Transverse colon (tissue), 4 donors: ENCODE data around the gene PRKCE. TPM values are rescaled to one million over a fixed set of nuclear protein-coding genes. Genes with fewer than 3 reads are reported as not detected.

Source experiments
- DNase-seq: peaks from one replicate; pipeline ENCODE4 v3.0.0-alpha.2; 2019
- H3K27ac ChIP-seq, 4 donors: fragments of 200-600 bp; sonication (generic); 2 replicates each; pipeline ENCODE4 v1.5.1; 2016 to 2018; ENCODE audit warnings: inconsistent platforms in 4 of 4
- H3K27me3 ChIP-seq: fragments of 200-600 bp; sonication (generic); 2 replicates; pipeline ENCODE4 v1.5.1; 2017; ENCODE audit warnings: inconsistent platforms
- H3K36me3 ChIP-seq, 4 donors: fragments of 200-600 bp; sonication (generic); 2 replicates each; pipeline ENCODE4 v1.5.1; 2017 to 2019; ENCODE audit warnings: inconsistent platforms in 4 of 4
- H3K4me1 ChIP-seq, 4 donors: fragments of 200-600 bp; sonication (generic); 2 replicates each; pipeline ENCODE4 v1.5.1; 2017 to 2020; ENCODE audit warnings: inconsistent platforms in 4 of 4
- H3K4me3 ChIP-seq, 4 donors: fragments of 200-600 bp; sonication (generic); 1 replicate in 1 of 4; 2 replicates in 3 of 4; pipeline versions ENCODE4 v1.5.1 to v1.6.1; 2017 to 2019; ENCODE audit warnings: inconsistent platforms in 4 of 4
- H3K9me3 ChIP-seq, 2 donors: fragments of 200-600 bp; sonication (generic); 2 replicates each; pipeline ENCODE4 v1.5.1; 2017 to 2019; ENCODE audit warnings: inconsistent platforms in 2 of 2
- CTCF ChIP-seq, 5 experiments: fragments of 200-600 bp in 3 of 5; fragments of 450-650 bp in 2 of 5; sonication (generic) in 3 of 5; IDR thresholded peaks; 1 replicate in 2 of 5; 2 replicates in 3 of 5; pipeline ENCODE4 v1.5.1; 2016 to 2017; ENCODE audit warnings: antibody characterized with exemption in 5 of 5, inconsistent platforms in 3 of 5, mild to moderate bottlenecking in 2 of 5, moderate library complexity in 1 of 5
- EP300 ChIP-seq: sonication (generic); formaldehyde crosslinking; IDR thresholded peaks from one replicate; pipeline ENCODE4 v1.6.1; 2017; ENCODE audit warnings: antibody characterized with exemption, low read depth
- POLR2A ChIP-seq: fragments of 450-650 bp; IDR thresholded peaks from one replicate; pipeline ENCODE4 v1.6.1; 2016; ENCODE audit warnings: antibody characterized with exemption, mild to moderate bottlenecking, moderate library complexity
- POLR2AphosphoS5 ChIP-seq, 3 donors: sonication (generic); formaldehyde crosslinking; IDR thresholded peaks; one replicate each; pipeline ENCODE4 v1.6.1; 2016; ENCODE audit warnings: antibody characterized with exemption in 3 of 3
- WGBS, 2 donors: methylation state at CpG; one replicate each; pipeline ENCODE4 v1.1.5; 2018; ENCODE audit warnings: low coverage in 1 of 2; 5-methylcytosine and 5-hydroxymethylcytosine counted together
- in situ Hi-C, 4 donors: fragments of 200-750 bp; cut with MboI; loops; one replicate each; pipeline versions ENCODE4 v1.15.0 to v1.15.1; 2017; ENCODE audit warnings: low sequenced_read_pairs in 3 of 4, low pct_ligation_motif_present in 1 of 4, low pct_unique_long_range_greater_than_20kb in 1 of 4
- intact Hi-C: fragments of 100-400 bp; cut with DNase I; formaldehyde crosslinking; loops from one replicate; pipeline ENCODE4 v1.15.1; 2023; ENCODE audit warnings: low total_unique reads
- total RNA-seq, 4 donors: library from RNA; depleted of rRNA; stranded (reverse); fragments of >200 nt; gene quantifications; one replicate each; pipeline ENCODE4 v1.1.0, GENCODE V29; 2016

PRKCE gene
- total RNA-seq, 4 donors from 2014 or later, result 8.6 to 20.6 (median 11.3) TPM

GRCh38 chr2:46014911-46015654 lies 363.6 kb downstream of the PRKCE start:
- DNase-seq, result no peak
- TF ChIP-seq POLR2AphosphoS5 (IDR thresholded peaks at IDR 0.05) (no peak), EP300 (no peak), CTCF (IDR thresholded peaks at IDR 0.05) (no peak), POLR2A (no peak)
- H3K27me3 ChIP-seq, result no peaks in the 10 kb centered on the region
- no peaks in the 10 kb centered on the region for H3K36me3 ChIP-seq
- no peaks in the 10 kb centered on the region for H3K9me3 ChIP-seq
- no peaks in the 10 kb centered on the region for H3K4me1 ChIP-seq
- in situ Hi-C loops, result loop anchor here (10.0 to 25.0 kb wide), 3 partner anchors 347 to 440 kb away; no protein-coding TSS in a partner anchor
- no peak overlapping the region for H3K27ac ChIP-seq
- no peak overlapping the region for H3K4me3 ChIP-seq
- WGBS, 2 donors, result 72 to 79% methylated on average over 5 to 6 of the region's 6 CpGs
- intact Hi-C loops, result no loop called here

- no peak for DNase-seq
- no peaks in the 10 kb centered on the region for H3K36me3 ChIP-seq
- no peaks in the 10 kb centered on the region for H3K4me1 ChIP-seq
- intact Hi-C loops (no loop called here), in situ Hi-C loops (loop anchor here (10.0 to 25.0 kb wide), 3 partner anchors 347 to 439 kb away; no protein-coding TSS in a partner anchor)
- H3K9me3 ChIP-seq, result no peaks in the 10 kb centered on the region
- H3K4me3 ChIP-seq, result no peak overlapping the region
- no peak overlapping the region for H3K27ac ChIP-seq
- WGBS, 2 donors, result 67 to 74% methylated on average over 6 to 7 of the region's 7 CpGs
- H3K27me3 ChIP-seq, result no peaks in the 10 kb centered on the region
- no peak for TF ChIP-seq POLR2A
- no peak for TF ChIP-seq CTCF (IDR thresholded peaks at IDR 0.05)
- no peak for TF ChIP-seq EP300
- TF ChIP-seq POLR2AphosphoS5 (IDR thresholded peaks at IDR 0.05), result no peak
Measured at GRCh38 chr2:46015671-46016070, 364.2 kb downstream of the PRKCE start.

- TF ChIP-seq CTCF (IDR thresholded peaks at IDR 0.05), result no peak
- no peak for TF ChIP-seq POLR2A
- no peak for TF ChIP-seq POLR2AphosphoS5 (IDR thresholded peaks at IDR 0.05)
- TF ChIP-seq EP300, result no peak
- intact Hi-C loops, result no loop called here
Measured at GRCh38 chr2:46016091-46016490, 364.6 kb downstream of the PRKCE start.

GRCh38 chr2:46018773-46019591 lies 367.5 kb downstream of the PRKCE start:
- H3K4me3 ChIP-seq, result no peak overlapping the region

More at GRCh38 chr2:46016091-46016490, 364.6 kb downstream of the PRKCE start:
- no peaks in the 10 kb centered on the region for H3K27me3 ChIP-seq
- no peaks in the 10 kb centered on the region for H3K4me1 ChIP-seq
- in situ Hi-C loops, result loop anchor here (10.0 to 25.0 kb wide), 3 partner anchors 346 to 439 kb away; no protein-coding TSS in a partner anchor
- WGBS, 2 donors, result 93% methylated on average over 6 of the region's 6 CpGs; no CpG with 5 or more reads in 1 of the 2 donors
- no peaks in the 10 kb centered on the region for H3K9me3 ChIP-seq
- H3K4me3 ChIP-seq, result no peak overlapping the region
- no peaks in the 10 kb centered on the region for H3K36me3 ChIP-seq
- no peak for DNase-seq
- H3K27ac ChIP-seq, result no peak overlapping the region

More at GRCh38 chr2:46018773-46019591, 367.5 kb downstream of the PRKCE start:
- Histone ChIP-seq H3K36me3 (no peaks in the 10 kb centered on the region), H3K4me1 (no peaks in the 10 kb centered on the region), H3K9me3 (no peaks in the 10 kb centered on the region), H3K27ac (no peak overlapping the region), H3K27me3 (no peaks in the 10 kb centered on the region)
- no peak for DNase-seq
- intact Hi-C loops, result no loop called here
- TF ChIP-seq CTCF (IDR thresholded peaks at IDR 0.05) (no peak), POLR2AphosphoS5 (IDR thresholded peaks at IDR 0.05) (no peak), EP300 (no peak), POLR2A (no peak)
- WGBS, 2 donors, result 89 to 95% methylated on average over 3 to 10 of the region's 10 CpGs
- in situ Hi-C loops, result loop anchor here (10.0 to 25.0 kb wide), 3 partner anchors 343 to 436 kb away; no protein-coding TSS in a partner anchor
